Esophagus squamous epithelium (tissue), 5 donors: ENCODE data around the gene LRRC73. TPM values are rescaled to one million over a fixed set of nuclear protein-coding genes. Genes with fewer than 3 reads are reported as not detected.

Experiments used
- DNase-seq: peaks from one replicate; lab custom pipeline; 2025; lab: John Stamatoyannopoulos, UW
- H3K27ac ChIP-seq, 4 donors: fragments of 200-600 bp; sonication (generic); one replicate each; pipeline ENCODE4 v1.5.1; 2016 to 2019; ENCODE audit warnings: mild to moderate bottlenecking in 1 of 4
- H3K27me3 ChIP-seq, 4 donors: fragments of 200-600 bp; sonication (generic); 1 replicate in 3 of 4; 2 replicates in 1 of 4; pipeline versions ENCODE4 v1.5.1 to v1.6.0; 2017 to 2021; ENCODE audit warnings: antibody characterized with exemption in 1 of 4
- H3K36me3 ChIP-seq, 3 donors: fragments of 200-600 bp; sonication (generic); one replicate each; pipeline ENCODE4 v1.5.1; 2016 to 2019
- H3K4me1 ChIP-seq, 3 donors: fragments of 200-600 bp; sonication (generic); one replicate each; pipeline ENCODE4 v1.5.1; 2017 to 2019
- H3K4me3 ChIP-seq, 4 donors: fragments of 200-600 bp; sonication (generic); 1 replicate in 3 of 4; 2 replicates in 1 of 4; pipeline ENCODE4 v1.5.1; 2016 to 2019; ENCODE audit warnings: mild to moderate bottlenecking in 2 of 4, moderate library complexity in 1 of 4
- H3K9me3 ChIP-seq, 3 donors: fragments of 200-600 bp; sonication (generic); one replicate each; pipeline ENCODE4 v1.5.1; 2016 to 2019
- POLR2A ChIP-seq, 4 donors: fragments of 450-650 bp; IDR thresholded peaks; one replicate each; pipeline ENCODE4 v1.6.1; 2017; ENCODE audit warnings: antibody characterized with exemption in 4 of 4, mild to moderate bottlenecking in 4 of 4, moderate library complexity in 3 of 4
- WGBS, 2 donors: methylation state at CpG; one replicate each; pipeline ENCODE4 v1.1.5; 2018; 5-methylcytosine and 5-hydroxymethylcytosine counted together
- intact Hi-C: fragments of 100-400 bp; cut with DNase I; formaldehyde crosslinking; loops from one replicate; pipeline ENCODE4 v1.15.0; 2022
- total RNA-seq, 4 donors: library from RNA; depleted of rRNA; stranded (reverse); fragments of >200 nt; gene quantifications; one replicate each; pipeline ENCODE4 v1.1.0, GENCODE V29; 2016
- TF ChIP-seq, protein P1 (sequence below), 6 experiments: fragments of 450-650 bp in 4 of 6; fragments of 200-600 bp in 2 of 6; sonication (generic) in 2 of 6; IDR thresholded peaks; one replicate each; pipeline ENCODE4 v1.5.1; 2016 to 2019; ENCODE audit warnings: antibody characterized with exemption in 6 of 6, mild to moderate bottlenecking in 4 of 6, moderate library complexity in 4 of 6
- donor health status: DM: yes; HTN: yes; CAD: no.

The LRRC73 gene
- total RNA-seq, 4 donors from 2014 or later = 0.38 to 0.83 (median 0.64) TPM; not detected in 1

DNA sequence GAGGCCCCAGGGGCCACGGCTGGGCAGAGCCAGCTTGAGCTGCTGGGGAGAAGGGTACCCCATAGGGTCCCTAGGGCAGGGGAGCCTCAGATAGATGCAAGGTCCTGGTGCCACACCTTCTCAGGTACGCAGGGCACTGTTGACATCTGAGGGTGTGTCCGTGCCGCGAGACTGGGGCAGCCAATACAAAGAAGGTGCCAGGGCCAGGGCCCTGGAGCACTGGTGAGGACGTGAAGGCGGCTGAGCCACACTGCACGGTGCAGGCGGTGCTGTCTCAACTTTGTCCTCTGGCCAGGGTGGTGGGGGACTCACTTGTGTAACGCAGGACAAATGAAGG, 649 bp upstream of the LRRC73 start:
- Histone ChIP-seq H3K36me3 (peaks cover 22 to 55% (median 37%) of the 10 kb centered on the region in 3 donors), H3K4me1 (peaks cover 16 to 65% (median 33%) of the 10 kb centered on the region in 3 donors), H3K9me3 (no peaks in the 10 kb centered on the region), H3K4me3 (peak overlapping the region; percentile 52 to 91 (median 77)), H3K27me3 (peaks cover 0 to 29% (median 3%) of the 10 kb centered on the region in 4 donors), H3K27ac (peak overlapping the region; percentile 57 to 82 (median 64))
- WGBS, 2 donors = 43 to 54% methylated on average over 5 to 10 of the region's 10 CpGs
- intact Hi-C loops = no loop called here
- no peak for DNase-seq
- no peak for TF ChIP-seq POLR2A (IDR thresholded peaks at IDR 0.05)
- TF ChIP-seq, protein P1, sequence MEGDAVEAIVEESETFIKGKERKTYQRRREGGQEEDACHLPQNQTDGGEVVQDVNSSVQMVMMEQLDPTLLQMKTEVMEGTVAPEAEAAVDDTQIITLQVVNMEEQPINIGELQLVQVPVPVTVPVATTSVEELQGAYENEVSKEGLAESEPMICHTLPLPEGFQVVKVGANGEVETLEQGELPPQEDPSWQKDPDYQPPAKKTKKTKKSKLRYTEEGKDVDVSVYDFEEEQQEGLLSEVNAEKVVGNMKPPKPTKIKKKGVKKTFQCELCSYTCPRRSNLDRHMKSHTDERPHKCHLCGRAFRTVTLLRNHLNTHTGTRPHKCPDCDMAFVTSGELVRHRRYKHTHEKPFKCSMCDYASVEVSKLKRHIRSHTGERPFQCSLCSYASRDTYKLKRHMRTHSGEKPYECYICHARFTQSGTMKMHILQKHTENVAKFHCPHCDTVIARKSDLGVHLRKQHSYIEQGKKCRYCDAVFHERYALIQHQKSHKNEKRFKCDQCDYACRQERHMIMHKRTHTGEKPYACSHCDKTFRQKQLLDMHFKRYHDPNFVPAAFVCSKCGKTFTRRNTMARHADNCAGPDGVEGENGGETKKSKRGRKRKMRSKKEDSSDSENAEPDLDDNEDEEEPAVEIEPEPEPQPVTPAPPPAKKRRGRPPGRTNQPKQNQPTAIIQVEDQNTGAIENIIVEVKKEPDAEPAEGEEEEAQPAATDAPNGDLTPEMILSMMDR (IDR thresholded peaks at IDR 0.05) = no peak

DNA sequence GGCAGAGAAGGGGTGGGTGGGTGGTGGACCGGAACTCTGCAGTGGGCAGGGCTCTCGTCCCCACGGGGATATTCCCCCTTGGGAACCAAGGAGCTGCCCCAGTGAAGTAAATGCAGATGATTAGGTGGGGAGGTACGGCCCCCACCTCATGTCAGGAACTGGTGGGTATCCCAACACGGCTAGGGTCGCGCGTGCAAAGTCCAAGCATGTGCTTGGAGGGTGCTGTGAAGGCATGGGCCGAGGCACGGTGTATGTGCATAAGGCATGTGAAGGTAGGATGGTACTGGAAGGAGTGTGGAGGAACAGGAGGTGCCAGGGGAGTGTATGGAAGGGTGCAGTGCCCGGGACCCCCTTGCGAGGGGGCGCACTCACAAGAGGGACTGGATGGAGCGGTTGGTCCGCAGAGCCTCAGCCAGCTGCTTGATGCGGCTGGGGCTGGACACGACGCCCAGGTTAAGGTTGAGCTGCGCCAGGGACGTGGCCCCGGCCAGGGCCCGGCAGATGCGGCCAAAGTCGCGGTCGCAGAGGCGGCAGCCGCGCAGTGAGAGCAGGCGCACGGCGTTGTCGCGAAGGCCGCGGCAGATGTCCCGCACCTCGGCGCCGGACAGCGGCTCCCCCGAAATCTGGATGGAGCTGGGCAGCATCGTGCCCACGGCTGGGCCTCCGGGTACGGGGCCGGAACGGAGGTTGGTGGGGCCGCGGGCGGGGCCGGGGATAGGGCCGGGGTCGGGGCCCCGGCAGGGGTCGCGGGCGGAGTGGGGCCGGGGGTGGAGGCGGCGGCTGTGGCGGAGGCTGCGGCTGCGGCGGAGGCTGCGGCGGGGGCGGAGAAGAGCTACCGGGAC, 783 bp downstream of the LRRC73 start:
- peak overlapping the region; percentile 52 to 91 (median 77) for H3K4me3 ChIP-seq
- H3K36me3 ChIP-seq = peaks cover 31 to 55% (median 35%) of the 10 kb centered on the region in 3 donors
- 26% methylated on average over 15 to 16 of the region's 69 CpGs for WGBS, 2 donors
- no peak for DNase-seq
- H3K27ac ChIP-seq = peak overlapping the region in 3 of 4 donors; percentile 57 to 82 (median 57)
- H3K4me1 ChIP-seq = peaks cover 10 to 51% (median 19%) of the 10 kb centered on the region in 3 donors
- peaks cover 0 to 29% (median 3%) of the 10 kb centered on the region in 4 donors for H3K27me3 ChIP-seq
- H3K9me3 ChIP-seq = no peaks in the 10 kb centered on the region
- TF ChIP-seq, protein P1 (IDR thresholded peaks at IDR 0.05) = no peak
- no peak for TF ChIP-seq POLR2A (IDR thresholded peaks at IDR 0.05)
- intact Hi-C loops = loop anchor here (10.0 kb wide), 1 partner anchor 245 kb away; no protein-coding TSS in a partner anchor

DNA sequence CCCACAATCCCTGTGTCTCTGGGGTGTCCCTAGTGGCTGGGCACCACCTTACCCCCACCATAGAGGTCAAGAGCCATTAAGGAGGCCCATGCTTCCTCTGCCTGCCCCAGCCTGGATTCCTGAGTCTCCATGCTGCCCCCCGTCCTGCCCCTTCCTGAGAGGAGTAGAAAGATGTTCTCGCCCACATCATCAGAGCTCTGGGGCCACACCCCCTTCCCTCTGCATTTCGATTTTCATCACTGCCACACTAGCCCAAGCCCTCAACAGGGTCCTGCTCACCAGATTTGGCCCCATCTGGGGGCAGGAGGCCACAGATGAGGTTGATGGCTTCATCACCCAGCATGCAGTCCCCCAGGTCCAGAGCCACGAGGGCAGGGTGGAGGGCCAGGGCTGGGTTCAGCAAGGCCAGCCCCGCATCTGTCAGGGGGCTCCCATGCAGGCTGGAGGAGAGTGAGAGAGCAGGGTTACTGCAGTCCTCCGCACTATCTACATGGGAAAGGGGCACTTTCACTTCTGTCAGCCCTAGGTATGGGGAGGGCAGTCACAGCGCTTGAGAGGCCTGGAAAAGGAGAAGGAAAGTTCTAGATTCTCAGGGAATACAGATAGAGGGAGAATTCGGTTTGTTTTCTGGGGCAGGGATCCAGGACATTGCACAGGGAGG, 1.5 kb downstream of the LRRC73 start:
- no peak for TF ChIP-seq POLR2A (IDR thresholded peaks at IDR 0.05)
- TF ChIP-seq, protein P1 (IDR thresholded peaks at IDR 0.05) = no peak
- Histone ChIP-seq H3K27ac (no peak overlapping the region), H3K9me3 (no peaks in the 10 kb centered on the region), H3K4me1 (peaks cover 10 to 44% (median 19%) of the 10 kb centered on the region in 3 donors), H3K4me3 (peak overlapping the region in 1 of 4 donors; percentile 82), H3K36me3 (peaks cover 28 to 55% (median 31%) of the 10 kb centered on the region in 3 donors), H3K27me3 (peaks cover 0 to 29% (median 3%) of the 10 kb centered on the region in 4 donors)
- intact Hi-C loops = loop anchor here (10.0 kb wide), 1 partner anchor 244 kb away; no protein-coding TSS in a partner anchor
- DNase-seq = no peak
- WGBS, 2 donors = 61 to 68% methylated on average over 4 to 6 of the region's 8 CpGs

DNA sequence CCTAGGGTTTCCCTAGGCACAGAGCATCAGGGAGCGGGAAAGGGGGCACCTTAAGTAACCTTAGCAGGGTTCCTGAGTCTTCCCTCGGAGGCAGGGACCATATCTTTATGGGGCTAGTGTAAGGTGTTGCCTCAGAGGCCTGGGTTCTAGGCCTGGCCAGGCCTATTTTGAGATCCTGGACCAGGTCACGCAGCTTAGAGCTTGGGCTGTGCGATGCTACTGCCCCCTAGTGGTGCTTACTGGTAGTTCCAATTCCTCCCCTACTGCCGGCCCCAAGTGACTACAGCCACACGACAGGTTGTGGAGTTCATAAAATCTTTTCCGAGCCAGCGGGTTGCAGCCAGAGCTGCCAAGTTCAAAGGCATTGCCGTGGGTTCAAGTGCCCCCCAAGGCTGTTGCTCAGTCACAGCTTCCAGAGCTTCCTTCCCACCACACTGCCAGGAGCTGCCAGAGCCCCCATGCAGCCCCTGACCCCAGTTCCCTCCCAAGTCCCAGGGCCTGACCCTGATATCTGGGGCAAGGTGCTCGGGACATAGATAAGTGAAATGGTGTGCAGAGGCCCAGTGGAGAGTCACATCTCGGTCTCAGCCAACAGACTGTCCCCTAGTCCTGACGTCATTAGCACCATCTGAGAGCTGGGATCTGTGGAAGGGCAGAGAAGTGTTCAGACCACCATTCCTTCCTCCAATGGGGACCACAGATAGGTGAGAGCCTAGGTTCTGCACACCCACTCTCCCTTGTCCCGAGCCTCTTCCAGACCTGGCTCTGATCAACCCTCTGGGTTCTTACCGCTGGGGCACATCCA, 3.3 kb downstream of the LRRC73 start:
- Histone ChIP-seq H3K4me1 (peaks cover 10 to 42% (median 19%) of the 10 kb centered on the region in 3 donors), H3K9me3 (no peaks in the 10 kb centered on the region), H3K27ac (peak overlapping the region in 2 of 4 donors; percentile 6 to 25), H3K27me3 (peaks cover 0 to 29% (median 3%) of the 10 kb centered on the region in 4 donors), H3K36me3 (peaks cover 22 to 55% (median 25%) of the 10 kb centered on the region in 3 donors), H3K4me3 (no peak overlapping the region)
- TF ChIP-seq, protein P1 (IDR thresholded peaks at IDR 0.05) = peak; percentile 87 to 97 (median 94)
- no peak for TF ChIP-seq POLR2A (IDR thresholded peaks at IDR 0.05)
- intact Hi-C loops = loop anchor here (10.0 kb wide), 1 partner anchor 242 kb away; no protein-coding TSS in a partner anchor
- WGBS, 2 donors = 26 to 27% methylated on average over 6 to 13 of the region's 14 CpGs
- no peak for DNase-seq
